ENCODE measurements around the gene NEMP2.
"Not testable (repeated sequence)": the region's sequence is repeated elsewhere in the genome, so short reads cannot be mapped to it uniquely, and the experiment has no call there.

NEMP2 gene

GRCh38 chr2:190488516-190489233, 45.8 kb downstream of the NEMP2 start:
- DNase-seq = no peak

GRCh38 chr2:190486037-190486623, 48.4 kb downstream of the NEMP2 start:
- DNase-seq = no peak

GRCh38 chr2:190482451-190482850, 52.1 kb downstream of the NEMP2 start:
- DNase-seq = no peak

- DNase-seq = no peak
Measured at GRCh38 chr2:190481339-190481738, 53.2 kb downstream of the NEMP2 start.

- no peak for DNase-seq
Measured at GRCh38 chr2:190478572-190479195, 55.8 kb downstream of the NEMP2 start.

GRCh38 chr2:190477661-190478454, 56.7 kb downstream of the NEMP2 start:
- DNase-seq = no peak

- DNase-seq = no peak
Measured at GRCh38 chr2:190470256-190470826, 64.2 kb downstream of the NEMP2 start.

- peak; percentile 64 for DNase-seq
Measured at GRCh38 chr2:190469771-190470170, 64.8 kb downstream of the NEMP2 start.

GRCh38 chr2:190468814-190469569, 65.5 kb downstream of the NEMP2 start:
- DNase-seq = peak; percentile 91

- not testable (repeated sequence) for DNase-seq
Measured at GRCh38 chr2:190468354-190468753, 66.2 kb downstream of the NEMP2 start.

GRCh38 chr2:190467575-190468083, 66.9 kb downstream of the NEMP2 start:
- no peak for DNase-seq

- peak; percentile 30 for DNase-seq
Measured at GRCh38 chr2:190466819-190467446, 67.6 kb downstream of the NEMP2 start.

- DNase-seq = no peak
Measured at GRCh38 chr2:190465060-190465459, 69.5 kb downstream of the NEMP2 start.

GRCh38 chr2:190462611-190463010, 71.9 kb downstream of the NEMP2 start:
- no peak for DNase-seq

GRCh38 chr2:190462181-190462580, 72.3 kb downstream of the NEMP2 start:
- DNase-seq = no peak

- DNase-seq = no peak
Measured at GRCh38 chr2:190460487-190460886, 74.0 kb downstream of the NEMP2 start.

GRCh38 chr2:190459881-190460280, 74.6 kb downstream of the NEMP2 start:
- no peak for DNase-seq

- DNase-seq = no peak
Measured at GRCh38 chr2:190458352-190459107, 76.0 kb downstream of the NEMP2 start.

GRCh38 chr2:190457256-190457655, 77.3 kb downstream of the NEMP2 start:
- DNase-seq = no peak

GRCh38 chr2:190456833-190457232, 77.7 kb downstream of the NEMP2 start:
- DNase-seq = no peak
